GM18505 (cell line): Measurements from ENCODE around the gene FAM83B.
"Not testable (repeated sequence)": the region's sequence is repeated elsewhere in the genome, so short reads cannot be mapped to it uniquely, and the experiment has no call there.

Experiments
- ATAC-seq: cut with Tn5 transposase; IDR thresholded peaks from one replicate; pipeline ENCODE4 v1.9.1; 2021; ENCODE audit not compliant: unreplicated experiment
- POLR2A ChIP-seq: IDR thresholded peaks from 4 replicates; pipeline ENCODE4 v1.6.1; 2011; ENCODE audit warnings: borderline replicate concordance; ENCODE audit not compliant: insufficient read depth, insufficient read length; ENCODE audit errors: extremely low read depth

The FAM83B gene

DNA sequence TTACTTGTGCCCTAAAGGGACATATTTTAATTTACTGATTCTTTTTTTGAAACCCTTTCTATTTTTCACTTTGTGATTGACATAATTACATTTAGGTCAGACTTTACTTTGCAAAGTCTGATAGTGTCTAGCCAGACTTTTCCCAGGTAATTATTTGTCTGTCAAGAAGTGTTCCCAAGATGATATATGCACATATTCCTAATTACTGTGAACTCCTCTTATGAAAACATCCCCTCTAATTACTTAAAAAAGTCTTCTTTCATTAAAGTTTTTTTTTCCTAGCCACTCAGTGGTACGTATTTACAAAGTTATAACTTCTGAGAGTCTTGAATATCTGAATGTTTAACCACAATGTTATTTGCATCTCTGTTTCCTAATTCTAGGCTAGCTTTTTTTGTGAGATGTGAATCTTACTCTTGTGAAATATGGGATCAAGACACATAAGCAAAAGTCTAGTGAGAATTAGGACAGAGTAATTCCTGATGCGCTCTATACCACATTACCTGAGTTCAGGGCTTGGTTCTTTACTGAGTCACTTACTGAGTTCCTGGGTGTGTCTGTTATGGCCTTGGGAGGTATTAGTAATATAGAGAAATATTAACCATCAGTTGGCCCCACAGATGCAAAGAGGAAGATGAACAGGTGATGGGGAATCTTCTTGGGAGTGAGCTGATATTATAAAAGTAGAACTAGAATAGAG, 27.9 kb downstream of the FAM83B start:
- TF ChIP-seq POLR2A = no peak
- no peak for ATAC-seq

DNA sequence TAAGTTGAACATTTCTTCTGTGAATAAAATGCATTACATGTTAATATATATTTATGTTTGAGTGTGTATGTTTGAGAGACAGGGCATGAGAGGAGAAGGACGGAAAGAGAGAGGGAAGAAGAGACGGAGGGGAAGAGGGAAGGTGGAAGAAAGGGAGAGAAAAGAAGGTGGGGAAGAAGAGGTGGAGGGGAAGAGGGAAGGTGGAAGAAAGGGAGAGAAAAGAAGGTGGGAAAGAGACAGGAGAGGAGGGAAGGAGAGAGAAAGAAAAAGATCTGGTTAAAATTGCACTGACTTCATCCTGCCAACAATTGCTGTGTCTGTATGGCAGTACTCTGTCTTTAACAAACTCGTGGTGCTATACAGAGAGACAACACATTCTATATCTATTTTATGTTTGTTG, 29.0 kb downstream of the FAM83B start:
- no peak for ATAC-seq
- no peak for TF ChIP-seq POLR2A

DNA sequence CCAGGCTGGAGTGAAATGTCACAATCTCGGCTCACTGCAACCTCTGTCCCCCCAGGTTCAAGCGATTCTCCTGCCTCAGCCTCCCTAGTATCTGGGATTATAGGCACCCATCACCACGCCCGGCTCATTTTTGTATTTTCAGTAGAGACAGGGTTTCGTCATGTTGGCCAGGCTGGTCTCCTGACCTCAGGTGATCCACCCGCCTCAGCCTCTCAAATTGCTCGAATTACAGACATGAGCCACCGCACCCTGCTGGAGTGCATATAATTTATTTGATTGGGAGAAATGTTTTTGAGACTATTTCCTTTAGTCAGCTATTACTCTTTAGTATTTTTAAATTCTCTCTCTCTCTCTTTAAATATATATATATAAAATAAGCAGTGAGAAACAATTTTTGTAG, 29.8 kb downstream of the FAM83B start:
- TF ChIP-seq POLR2A = no peak
- no peak for ATAC-seq

DNA sequence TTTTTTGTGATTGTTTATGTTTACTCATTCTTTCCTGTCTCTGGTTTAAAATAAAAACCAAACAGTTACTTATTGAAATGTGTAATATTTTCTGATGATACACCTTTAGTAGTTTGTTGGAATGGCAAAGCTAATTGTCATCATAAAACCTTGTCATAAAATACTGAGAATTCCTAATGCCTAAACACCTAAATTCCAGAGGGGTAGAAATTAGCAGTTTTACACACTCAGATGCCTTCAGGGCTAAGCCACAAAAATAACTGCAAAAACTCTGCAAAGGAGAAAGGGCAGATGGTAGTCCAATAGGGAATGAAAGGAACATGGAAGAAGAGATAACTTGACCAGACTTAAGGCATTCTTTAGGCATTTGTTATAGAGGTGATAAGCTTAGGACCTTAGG, 30.3 kb downstream of the FAM83B start:
- TF ChIP-seq POLR2A = no peak
- ATAC-seq = no peak

DNA sequence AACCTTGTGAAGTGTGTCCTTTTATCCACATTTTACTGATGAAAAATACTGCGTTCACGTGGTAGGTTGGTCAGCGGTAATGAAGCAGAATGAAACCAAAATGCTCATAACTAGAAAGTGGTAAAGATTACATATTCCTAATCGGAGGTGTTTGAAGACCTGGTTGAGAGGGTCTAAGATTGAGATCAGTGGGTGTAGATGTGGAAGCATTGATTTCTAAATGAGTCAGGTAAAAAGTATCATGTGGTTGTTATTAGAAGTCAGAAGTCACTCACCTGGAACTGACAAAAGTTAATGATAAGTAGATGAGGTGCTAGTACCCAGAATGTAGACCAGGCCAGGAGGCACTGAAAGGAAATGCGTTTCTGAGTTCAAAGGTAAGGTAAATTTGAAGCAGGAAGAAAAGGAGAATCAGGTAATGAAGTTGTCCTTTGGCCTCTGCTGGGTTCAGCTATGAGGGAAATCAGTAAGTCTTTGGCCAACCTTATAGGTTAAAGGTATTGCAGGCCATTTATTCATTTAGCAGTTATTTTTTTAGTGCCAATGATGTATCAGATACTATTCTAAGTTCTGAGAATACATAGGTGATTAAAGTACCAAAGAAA, 31.2 kb downstream of the FAM83B start:
- TF ChIP-seq POLR2A = no peak
- ATAC-seq = no peak

DNA sequence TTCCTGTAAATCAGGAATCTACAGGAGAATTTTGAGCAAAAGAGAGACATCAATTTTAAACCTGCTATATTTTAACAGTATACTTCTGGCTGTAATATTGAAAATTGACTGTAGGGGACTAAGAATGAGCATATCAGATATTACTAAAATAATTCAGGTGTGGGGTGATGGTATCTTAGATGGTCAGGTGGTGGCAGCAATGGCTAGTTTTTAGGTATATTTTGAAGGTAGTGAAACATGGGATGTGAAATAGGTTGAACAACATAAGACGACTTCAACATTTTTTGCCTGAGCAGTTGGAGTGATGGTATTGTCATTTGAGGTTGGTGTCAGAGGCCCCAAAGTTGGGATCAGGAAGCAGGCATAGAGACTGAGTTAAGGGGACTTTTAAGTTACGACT, 32.1 kb downstream of the FAM83B start:
- no peak for ATAC-seq

DNA sequence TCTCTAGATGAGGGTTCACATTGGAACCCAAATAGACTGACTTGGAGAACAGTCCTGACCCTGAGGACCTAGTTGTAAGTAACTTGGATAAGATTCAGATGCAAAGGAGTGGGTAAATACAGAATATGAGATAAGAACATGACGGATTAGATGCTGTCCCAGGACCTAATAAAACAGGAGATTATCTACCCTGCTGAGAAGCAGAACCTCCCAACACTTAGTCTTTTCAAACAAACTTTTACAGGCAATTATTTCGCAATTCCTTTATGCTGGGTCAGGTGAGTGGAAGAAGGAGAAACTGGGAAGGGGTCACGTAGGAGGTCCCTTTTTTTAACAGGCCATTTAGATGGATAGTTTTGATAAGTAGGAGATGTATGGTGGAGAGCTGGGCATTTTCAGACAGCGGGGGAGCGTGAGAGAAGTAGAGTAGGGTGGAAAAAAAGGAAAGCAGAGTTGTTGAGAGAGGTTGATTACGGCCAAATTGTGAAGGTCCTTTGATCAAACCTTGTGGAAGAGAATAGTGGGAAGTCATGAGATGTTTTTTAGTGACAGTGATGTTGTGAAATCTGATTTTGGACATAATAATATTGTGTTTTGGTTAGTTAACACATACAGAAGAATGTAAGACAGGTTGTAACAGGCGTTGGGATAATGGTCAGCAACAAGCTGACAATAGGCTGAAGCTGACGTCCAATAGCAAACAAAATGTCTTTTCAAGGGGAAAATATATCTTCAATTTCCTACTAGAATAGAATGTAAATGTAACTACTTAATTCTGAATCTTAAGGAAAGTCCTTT, 32.8 kb downstream of the FAM83B start:
- TF ChIP-seq POLR2A = no peak
- ATAC-seq = no peak

More for the DNA sequence above, 32.1 kb downstream of the FAM83B start:
- TF ChIP-seq POLR2A = no peak

DNA sequence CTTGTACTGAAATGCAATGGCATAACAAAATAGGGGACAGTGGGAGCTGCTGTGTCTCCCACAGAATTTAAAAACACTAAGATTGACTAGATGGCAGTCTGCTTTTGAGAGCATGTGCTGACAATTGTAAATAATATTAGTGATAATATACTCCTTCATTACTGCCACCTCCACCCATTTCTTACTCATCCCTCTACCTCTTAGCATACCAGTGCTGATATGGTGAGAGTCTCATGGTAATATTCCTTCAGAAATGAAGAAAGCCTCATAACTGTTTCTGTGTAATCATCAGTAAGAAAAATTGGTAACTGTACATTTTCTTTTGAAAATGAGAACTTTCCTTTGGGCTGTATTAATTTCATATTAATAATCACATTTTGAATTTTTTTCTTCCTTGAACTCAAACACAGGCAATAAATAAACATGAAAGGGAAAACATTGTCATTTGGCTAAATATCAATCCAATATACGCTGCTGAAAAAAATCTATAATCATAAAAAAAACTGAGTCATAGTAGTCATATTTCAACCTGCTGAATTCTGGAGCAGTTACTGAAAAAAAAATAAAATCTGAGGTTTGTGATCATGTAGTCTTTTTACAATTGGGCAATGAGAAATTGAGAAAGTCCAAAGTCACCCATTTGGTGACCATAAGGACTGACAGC, 34.6 kb downstream of the FAM83B start:
- ATAC-seq = no peak
- TF ChIP-seq POLR2A = no peak

DNA sequence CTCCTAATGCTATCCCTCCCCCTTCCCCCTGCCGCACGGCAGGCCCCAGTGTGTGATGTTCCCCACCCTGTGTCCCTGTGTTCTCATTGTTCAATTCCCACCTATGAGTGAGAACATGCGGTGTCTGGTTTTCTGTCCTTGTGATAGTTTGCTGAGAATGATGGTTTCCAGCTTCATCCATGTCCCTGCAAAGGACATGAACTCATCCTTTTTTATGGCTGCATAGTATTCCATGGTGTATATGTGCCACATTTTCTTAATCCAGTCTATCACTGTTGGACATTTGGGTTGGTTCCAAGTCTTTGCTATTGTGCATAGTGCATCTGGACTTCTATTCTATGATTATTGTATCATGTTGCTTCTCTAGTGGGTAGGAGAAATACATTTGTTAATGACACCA, 35.3 kb downstream of the FAM83B start:
- ATAC-seq = not testable (repeated sequence)

DNA sequence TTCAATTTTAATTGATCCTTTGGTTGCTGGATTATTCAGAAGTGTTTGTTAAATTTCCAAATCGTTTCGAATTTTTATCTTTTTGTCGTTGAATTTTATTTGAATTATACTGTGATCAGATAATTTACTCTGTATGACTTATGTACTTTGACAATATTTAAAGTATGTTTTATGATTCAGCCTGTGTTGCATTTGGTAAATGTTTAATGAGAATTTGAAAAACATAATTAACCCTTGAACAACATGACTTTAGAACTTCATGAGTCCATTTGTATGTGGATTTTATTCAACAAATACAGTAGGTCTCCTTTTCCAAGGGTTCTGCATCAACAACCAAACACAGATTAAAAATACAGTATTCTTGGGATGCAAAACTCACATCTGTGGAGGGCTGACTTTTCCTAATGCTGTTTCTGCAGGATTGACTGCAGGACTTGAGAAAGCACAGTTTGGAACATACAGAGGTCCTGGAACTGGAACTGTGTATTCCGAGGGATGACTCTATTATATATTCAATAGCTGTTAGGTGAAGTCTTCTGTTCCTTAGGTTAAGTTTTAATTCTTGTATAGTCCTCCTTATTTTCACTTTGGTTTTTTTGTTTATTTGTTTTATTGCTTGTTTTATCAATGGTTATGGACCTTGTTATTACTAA, 40.5 kb downstream of the FAM83B start:
- no peak for ATAC-seq
- no peak for TF ChIP-seq POLR2A

DNA sequence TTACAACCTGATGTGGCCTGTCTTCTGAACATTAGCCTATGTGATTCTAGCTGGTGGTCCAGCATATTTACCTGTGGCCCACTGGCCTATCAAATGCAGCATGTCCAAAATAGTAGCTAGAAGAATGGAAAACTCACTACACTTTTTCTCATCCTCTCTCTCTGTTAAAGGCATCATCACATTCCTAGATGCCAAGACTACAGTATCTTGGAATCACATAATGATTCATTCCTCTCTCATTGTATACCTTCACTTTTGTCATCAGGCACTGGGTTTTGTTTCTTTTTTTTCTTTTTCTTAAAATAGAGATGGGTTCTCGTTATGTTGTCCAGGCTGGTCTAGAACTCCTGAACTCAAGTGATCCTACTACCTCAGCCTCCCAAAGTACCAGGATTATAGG, 45.0 kb downstream of the FAM83B start:
- no peak for ATAC-seq
- no peak for TF ChIP-seq POLR2A

DNA sequence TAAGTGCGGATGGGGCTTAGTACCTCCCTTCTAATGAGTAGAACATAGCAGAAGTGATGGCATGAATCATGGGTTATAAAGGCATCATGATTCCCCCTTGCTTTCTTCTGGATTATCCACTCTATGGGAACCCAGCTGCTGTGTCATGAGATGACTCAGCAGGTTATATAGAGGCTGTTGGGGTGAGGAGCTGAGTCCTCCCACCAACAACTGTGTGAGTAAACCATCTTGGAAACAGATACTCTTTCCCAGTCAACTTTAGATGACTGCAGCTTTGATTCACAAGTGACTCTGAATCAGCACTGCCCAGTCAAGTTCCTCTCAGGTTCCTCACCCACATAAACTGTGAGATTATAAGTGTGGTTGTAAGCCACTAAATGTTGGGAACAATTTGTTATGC, 46.3 kb downstream of the FAM83B start:
- ATAC-seq = no peak
- no peak for TF ChIP-seq POLR2A

DNA sequence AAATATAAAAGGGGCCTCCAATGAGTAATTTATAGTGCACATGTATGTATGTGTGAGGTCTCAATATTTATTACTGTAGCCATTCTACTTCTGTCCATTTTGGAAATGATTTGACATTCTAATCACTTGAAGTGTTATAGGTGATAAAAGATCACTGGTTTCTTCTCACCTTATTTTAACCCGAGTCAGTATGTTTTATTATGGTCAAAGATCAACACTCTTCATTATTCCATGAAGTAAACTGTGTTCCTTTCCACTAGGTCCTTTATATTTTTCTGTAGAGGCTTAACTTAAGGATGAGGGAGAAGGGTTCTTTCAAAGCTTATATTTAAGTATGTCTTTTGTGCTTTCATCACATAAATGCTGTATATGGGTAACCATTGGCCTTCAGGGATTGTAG, 47.2 kb downstream of the FAM83B start:
- no peak for ATAC-seq
- TF ChIP-seq POLR2A = no peak
